ENCODE results near the gene MMADHC. TPM values are rescaled to one million over a fixed set of nuclear protein-coding genes. Genes with fewer than 3 reads are reported as not detected.

The MMADHC gene
- total RNA-seq, 1 donor from 2014 or later: 92.8 TPM

DNA sequence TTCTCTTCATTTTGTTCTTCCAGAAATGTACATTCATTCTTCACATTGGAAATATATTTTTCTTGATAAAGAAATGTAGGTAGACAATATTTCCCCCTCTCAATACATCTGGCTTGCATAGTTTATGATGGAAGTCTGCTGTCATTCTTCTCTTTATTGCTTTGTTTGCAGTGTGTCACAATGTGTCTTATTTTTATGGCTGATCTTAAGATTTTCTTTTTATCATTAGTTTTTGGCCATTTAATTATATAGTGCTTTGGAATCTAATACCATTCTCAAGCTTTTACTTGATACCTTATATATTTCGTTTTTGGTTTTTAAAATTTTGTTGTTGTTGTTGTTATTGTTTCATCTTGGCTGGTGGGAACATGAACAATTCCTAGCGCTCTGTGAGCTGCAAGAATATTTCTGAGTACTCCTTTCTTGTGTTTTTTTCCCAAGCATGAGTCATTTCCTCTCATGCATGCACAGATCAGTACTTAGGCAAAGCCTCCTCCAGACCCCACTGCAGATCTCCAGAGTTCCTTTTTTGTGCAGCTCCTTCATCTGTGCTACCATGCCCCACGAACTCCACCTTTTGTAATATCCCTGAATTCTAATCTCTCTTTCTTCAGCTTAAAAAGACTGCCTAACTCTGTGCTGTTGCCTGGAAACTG is 13.7 kb upstream of the MMADHC start:
- Mint-ChIP-seq H3K4me1 (peaks cover 20% of the 10 kb centered on the region), H3K9me3 (peaks cover 50% of the 10 kb centered on the region), H3K27me3 (ENCODE audit: low read depth) (no peaks in the 10 kb centered on the region), H3K27ac (no peak overlapping the region), H3K36me3 (peaks cover 27% of the 10 kb centered on the region), H3K4me3 (no peak overlapping the region)
- TF ChIP-seq CTCF (IDR thresholded peaks at IDR 0.05; ENCODE audit: unreplicated experiment): no peak
- no peak for DNase-seq (ENCODE audit: low spot score in 2 of 2, unreplicated experiment in 2 of 2)

- TF ChIP-seq CTCF (IDR thresholded peaks at IDR 0.05; ENCODE audit: unreplicated experiment): peak; percentile 83
- peaks cover 24% of the 10 kb centered on the region for H3K9me3 Mint-ChIP-seq
- H3K36me3 Mint-ChIP-seq: peaks cover 22% of the 10 kb centered on the region
- peak in 1 of 2 experiments; percentile 45 for DNase-seq (ENCODE audit: low spot score in 2 of 2, unreplicated experiment in 2 of 2)
- no peaks in the 10 kb centered on the region for H3K27me3 Mint-ChIP-seq (ENCODE audit: low read depth)
- peak overlapping the region; percentile 25 for H3K4me3 Mint-ChIP-seq
- peak overlapping the region; percentile 8 for H3K27ac Mint-ChIP-seq
- peaks cover 35% of the 10 kb centered on the region for H3K4me1 Mint-ChIP-seq
These were observed 10.2 kb upstream of the MMADHC start for GRCh38 chr2:149597668-149598326.

DNA sequence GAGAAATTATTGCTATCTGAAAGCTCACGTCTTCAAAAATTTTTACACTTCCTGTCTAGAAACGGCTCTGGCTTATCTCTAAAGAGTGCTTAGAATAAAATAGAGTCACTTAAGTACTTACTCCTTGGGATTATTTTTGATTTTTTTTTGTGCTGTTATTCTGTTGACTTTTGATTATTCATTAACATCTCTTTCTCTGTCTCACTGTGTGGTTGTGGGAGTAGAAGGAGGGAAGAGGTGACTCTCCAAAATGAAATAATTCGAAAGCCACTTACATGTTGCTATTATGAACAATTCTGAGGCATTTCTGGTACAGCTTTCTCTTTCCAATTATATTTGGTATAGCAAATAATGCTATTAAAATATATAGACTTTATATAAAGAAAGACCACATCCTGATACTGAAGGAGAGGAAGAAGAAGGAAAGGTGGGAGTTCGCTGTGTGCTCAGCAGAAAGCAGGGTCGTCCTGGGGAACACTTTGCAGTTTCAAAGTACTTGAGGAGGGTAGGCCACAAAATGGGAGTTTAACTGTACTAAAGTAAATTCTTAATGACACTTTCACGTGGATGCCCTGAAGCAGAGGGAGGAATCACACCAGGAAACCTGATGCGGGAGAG is 9.6 kb upstream of the MMADHC start:
- H3K9me3 Mint-ChIP-seq: peaks cover 24% of the 10 kb centered on the region
- DNase-seq (ENCODE audit: low spot score in 2 of 2, unreplicated experiment in 2 of 2): no peak
- TF ChIP-seq CTCF (IDR thresholded peaks at IDR 0.05; ENCODE audit: unreplicated experiment): no peak
- H3K27ac Mint-ChIP-seq: no peak overlapping the region
- no peak overlapping the region for H3K4me3 Mint-ChIP-seq
- peaks cover 35% of the 10 kb centered on the region for H3K4me1 Mint-ChIP-seq
- peaks cover 22% of the 10 kb centered on the region for H3K36me3 Mint-ChIP-seq
- H3K27me3 Mint-ChIP-seq (ENCODE audit: low read depth): no peaks in the 10 kb centered on the region

GRCh38 chr2:149596471-149596870 is 8.9 kb upstream of the MMADHC start:
- H3K27me3 Mint-ChIP-seq (ENCODE audit: low read depth): no peaks in the 10 kb centered on the region
- peaks cover 17% of the 10 kb centered on the region for H3K9me3 Mint-ChIP-seq
- TF ChIP-seq CTCF (IDR thresholded peaks at IDR 0.05; ENCODE audit: unreplicated experiment): no peak
- peaks cover 35% of the 10 kb centered on the region for H3K4me1 Mint-ChIP-seq
- H3K4me3 Mint-ChIP-seq: no peak overlapping the region
- peaks cover 15% of the 10 kb centered on the region for H3K36me3 Mint-ChIP-seq
- no peak overlapping the region for H3K27ac Mint-ChIP-seq
- DNase-seq (ENCODE audit: low spot score in 2 of 2, unreplicated experiment in 2 of 2): no peak

GRCh38 chr2:149595056-149595963 is 7.7 kb upstream of the MMADHC start:
- Mint-ChIP-seq H3K27ac (peak overlapping the region; percentile 11), H3K27me3 (ENCODE audit: low read depth) (no peaks in the 10 kb centered on the region), H3K4me1 (peaks cover 35% of the 10 kb centered on the region), H3K36me3 (peaks cover 6% of the 10 kb centered on the region), H3K9me3 (peaks cover 6% of the 10 kb centered on the region), H3K4me3 (no peak overlapping the region)
- peak; percentile 36 for TF ChIP-seq CTCF (IDR thresholded peaks at IDR 0.05; ENCODE audit: unreplicated experiment)
- no peak for DNase-seq (ENCODE audit: low spot score in 2 of 2, unreplicated experiment in 2 of 2)
